ENCODE results near the gene C6orf52. TPM values are rescaled to one million over a fixed set of nuclear protein-coding genes. Genes with fewer than 3 reads are reported as not detected.
A peak's percentile ranks its signal among the peaks of the same experiment; 100 is the strongest.

C6orf52 gene
- total and polyA plus RNA-seq, 9 of the 15 experiments (the other 6 are each of a cell fraction or from before 2014, with no cell fraction given): 6.7 to 37.0 (median 11.1) TPM

- TF ChIP-seq THRA (IDR thresholded peaks at IDR 0.05): no peak
- TF ChIP-seq STAT6 (CRISPR knock-in tag; IDR thresholded peaks at IDR 0.05): no peak
- no peak; the same call in 1 of the 2 replicates for TF ChIP-seq PKNOX1 (IDR thresholded peaks at IDR 0.05)
- no peak for TF ChIP-seq THAP7 (CRISPR knock-in tag; IDR thresholded peaks at IDR 0.05)
- no peak for TF ChIP-seq ZNF695 (CRISPR knock-in tag; IDR thresholded peaks at IDR 0.05)
- TF ChIP-seq NFRKB (IDR thresholded peaks at IDR 0.05; ENCODE audit: low read depth): peak; percentile 14; the same call in 1 of the 2 replicates
- no peak for TF ChIP-seq MEF2D (tag; conservative IDR thresholded peaks at IDR 0.05; ENCODE audit: low read depth)
- 0 out of 2 replicates have a peak, but pooled peaks have one; percentile 40 for TF ChIP-seq ZNF512 (tag; IDR thresholded peaks at IDR 0.05)
- TF ChIP-seq CBX5 (IDR thresholded peaks at IDR 0.05; ENCODE audit: borderline replicate concordance, low read depth): no peak
- TF ChIP-seq NCOR1 (IDR thresholded peaks at IDR 0.05): no peak
- TF ChIP-seq ZBTB49 (CRISPR knock-in tag; IDR thresholded peaks at IDR 0.05; ENCODE audit: borderline replicate concordance): no peak
- TF ChIP-seq E2F5 (CRISPR knock-in tag; IDR thresholded peaks at IDR 0.05): no peak
- TF ChIP-seq ASH1L (IDR thresholded peaks at IDR 0.05; ENCODE audit: borderline replicate concordance, low read depth, partially characterized antibody): peak; percentile 2
- TF ChIP-seq ATF4 (CRISPR knock-in tag; IDR thresholded peaks at IDR 0.05): 0 out of 2 replicates have a peak, but pooled peaks have one; percentile 2
- peak; percentile 17 for TF ChIP-seq CHD1 (IDR thresholded peaks at IDR 0.05; ENCODE audit: low read length)
- no peak for TF ChIP-seq LEF1 (IDR thresholded peaks at IDR 0.05)
- no peak for TF ChIP-seq TCF7L2 (IDR thresholded peaks at IDR 0.05; ENCODE audit: low read depth, low read length)
Measured at GRCh38 chr6:10723567-10723881, 29.1 kb upstream of the C6orf52 start (continued).
